M059J (cell line): Measurements from ENCODE around the gene FOXP1. TPM values are rescaled to one million over a fixed set of nuclear protein-coding genes. Genes with fewer than 3 reads are reported as not detected.

ENCODE experiments used
- DNase-seq: peaks from one replicate; pipeline ENCODE4 v3.0.0-alpha.2; 2012; ENCODE audit warnings: low read depth
- total RNA-seq: library from RNA; depleted of rRNA; stranded (reverse); fragments of >200 nt; shearing (Covaris generic); gene quantifications from 2 replicates; pipeline ENCODE4 v1.2.3, GENCODE V29; 2014

FOXP1 gene
- total RNA-seq, 1 experiment from 2014 or later = 19.2 TPM

- DNase-seq = no peak
These were observed 365.8 kb downstream of the FOXP1 start for GRCh38 chr3:71217640-71218222.

- no peak for DNase-seq
These were observed 368.2 kb downstream of the FOXP1 start for GRCh38 chr3:71215351-71215750.

GRCh38 chr3:71214797-71215196 is 368.7 kb downstream of the FOXP1 start:
- no peak for DNase-seq

DNA sequence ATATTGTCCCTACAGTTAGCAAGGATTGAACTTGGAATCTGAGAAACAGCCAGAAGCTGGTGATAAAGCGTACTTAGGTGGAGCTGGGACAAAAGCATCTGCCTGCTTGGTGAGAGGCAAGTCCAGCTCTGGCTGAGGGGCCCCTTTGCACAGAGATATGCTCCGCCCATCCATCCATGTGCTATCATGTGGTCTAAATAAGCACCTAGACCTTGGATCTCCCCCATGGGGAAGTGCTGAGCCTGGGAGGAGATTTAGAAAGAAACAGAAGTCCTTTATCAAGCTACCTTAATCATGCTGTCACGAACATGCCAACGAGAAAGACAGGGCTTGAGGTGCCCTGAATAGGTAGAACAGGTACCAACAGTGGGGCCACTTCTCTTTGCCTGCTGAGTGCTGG is 369.5 kb downstream of the FOXP1 start:
- no peak for DNase-seq

- DNase-seq = no peak
These were observed 372.4 kb downstream of the FOXP1 start for GRCh38 chr3:71211083-71211482.

DNA sequence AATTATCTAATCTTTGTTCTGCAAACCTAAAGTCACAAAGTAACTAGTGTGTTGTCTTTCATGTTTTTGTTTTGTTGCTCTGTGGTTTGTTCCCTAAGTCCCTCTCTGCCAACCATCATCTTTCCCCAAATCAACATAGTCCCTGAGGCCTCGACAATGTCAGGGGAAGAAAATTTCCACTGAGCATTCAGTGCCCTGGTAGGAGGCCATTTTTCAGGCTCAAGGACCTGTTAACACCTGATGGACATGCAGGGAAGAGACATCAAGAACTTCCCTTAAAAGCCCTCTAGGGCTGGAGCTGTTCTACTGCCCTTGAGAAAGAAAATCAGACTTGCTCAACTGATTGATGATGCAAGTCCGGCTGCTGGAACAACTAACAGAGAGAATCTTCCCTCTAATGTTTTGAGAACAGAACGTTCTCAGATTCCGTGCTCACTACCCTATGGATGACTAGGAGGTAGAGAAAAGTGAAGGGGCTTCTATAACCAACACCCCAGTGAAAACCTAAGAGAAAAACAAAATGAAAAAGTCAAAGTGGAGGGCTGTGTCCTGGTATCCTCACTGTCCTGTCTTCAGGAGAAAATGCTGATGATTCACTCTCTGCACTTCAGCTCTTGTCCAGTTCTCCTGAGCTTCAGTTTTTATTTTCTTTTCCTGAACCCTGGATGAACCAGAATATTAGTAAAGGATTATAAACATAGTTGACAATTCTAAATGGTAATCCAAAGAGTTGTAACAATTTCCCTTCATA is 373.1 kb downstream of the FOXP1 start:
- DNase-seq = no peak

GRCh38 chr3:71208211-71209095 is 375.1 kb downstream of the FOXP1 start:
- DNase-seq = peak; percentile 45

DNA sequence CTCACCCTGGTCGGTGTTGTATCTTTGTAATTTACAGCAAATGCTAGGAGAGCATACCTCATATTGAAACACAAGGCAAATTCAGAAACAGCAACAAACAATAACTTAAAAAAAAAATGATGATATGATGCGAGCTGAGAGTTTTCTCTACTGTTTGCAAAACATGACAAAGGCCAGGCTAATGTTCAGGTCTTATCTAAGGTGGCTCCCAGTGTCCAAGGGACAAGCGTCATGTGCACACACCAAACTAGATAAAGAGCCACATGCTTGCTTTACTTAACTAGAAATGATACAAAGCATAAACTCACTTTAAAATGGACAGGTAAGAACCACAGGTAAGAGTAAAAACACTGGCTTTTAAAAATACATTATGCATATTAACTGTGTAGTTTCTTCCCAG is 375.9 kb downstream of the FOXP1 start:
- no peak for DNase-seq

- DNase-seq = no peak
These were observed 377.0 kb downstream of the FOXP1 start for GRCh38 chr3:71206305-71207165.

DNA sequence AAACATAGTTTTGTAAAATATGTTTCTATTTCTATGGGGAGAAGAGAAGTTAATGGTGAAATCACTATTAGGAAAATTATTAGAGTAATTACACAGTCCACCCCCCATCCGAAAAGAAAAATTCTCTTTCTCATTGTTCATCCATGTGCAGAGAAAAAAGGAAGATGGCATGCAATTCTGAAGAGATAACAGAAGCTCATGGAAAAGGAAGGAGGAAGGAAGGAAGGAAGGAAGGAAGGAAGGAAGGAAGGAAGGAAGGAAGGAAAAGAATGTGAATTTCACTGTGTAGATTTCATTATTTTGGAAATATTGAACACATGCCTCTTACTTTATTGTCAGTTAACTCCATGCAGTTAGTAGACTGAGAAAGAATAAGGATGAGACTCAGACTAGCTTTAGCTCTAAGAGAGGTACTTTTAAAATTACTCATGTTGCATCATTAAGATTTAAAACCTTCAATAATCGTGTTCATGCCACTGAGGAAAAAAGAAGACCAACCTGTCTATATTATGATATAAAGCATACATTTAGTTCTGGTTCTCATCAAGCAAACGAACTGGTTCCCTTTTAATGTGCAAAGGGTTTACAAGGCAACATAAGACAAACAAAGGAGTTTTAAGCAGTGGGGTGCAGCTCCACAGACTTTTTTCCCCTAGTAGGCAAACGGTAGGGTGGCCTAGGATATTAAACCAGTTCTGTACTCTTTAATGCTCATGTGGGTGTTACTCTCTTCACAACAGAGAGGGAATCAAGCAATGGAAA is 379.6 kb downstream of the FOXP1 start:
- DNase-seq = no peak

DNA sequence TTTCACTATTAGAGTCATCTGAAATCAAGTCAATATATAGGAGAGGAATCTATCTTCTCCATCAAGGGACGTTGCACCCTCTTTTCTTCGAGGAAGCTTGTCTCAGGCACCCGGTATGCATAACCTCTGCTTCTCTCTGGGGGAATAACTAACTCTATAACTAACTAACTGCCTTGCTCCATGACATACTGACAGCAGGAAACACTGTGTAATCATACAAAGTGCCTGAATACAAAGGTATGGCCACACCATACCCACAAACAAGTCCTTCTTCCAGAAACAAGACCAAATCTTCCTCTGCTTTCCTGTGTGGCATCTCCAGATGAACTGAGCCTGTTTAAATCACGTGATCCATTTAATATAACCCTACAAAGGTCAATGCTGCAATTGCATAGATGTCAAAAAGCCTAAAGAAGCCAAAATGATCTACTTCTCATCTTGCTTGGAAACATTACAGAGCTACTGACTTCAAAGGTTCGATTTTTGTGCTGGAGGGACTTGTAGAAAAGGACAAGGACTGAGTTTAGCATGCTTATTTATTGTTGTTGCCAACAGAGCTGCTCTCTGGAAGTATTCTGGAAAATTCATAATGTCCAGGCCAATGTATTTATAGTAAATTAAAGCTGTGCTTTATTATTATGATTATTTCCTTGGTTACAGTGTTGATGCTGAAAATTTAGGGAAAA is 380.5 kb downstream of the FOXP1 start:
- DNase-seq = no peak

GRCh38 chr3:71201939-71202338 is 381.6 kb downstream of the FOXP1 start:
- peak; percentile 14 for DNase-seq

DNA sequence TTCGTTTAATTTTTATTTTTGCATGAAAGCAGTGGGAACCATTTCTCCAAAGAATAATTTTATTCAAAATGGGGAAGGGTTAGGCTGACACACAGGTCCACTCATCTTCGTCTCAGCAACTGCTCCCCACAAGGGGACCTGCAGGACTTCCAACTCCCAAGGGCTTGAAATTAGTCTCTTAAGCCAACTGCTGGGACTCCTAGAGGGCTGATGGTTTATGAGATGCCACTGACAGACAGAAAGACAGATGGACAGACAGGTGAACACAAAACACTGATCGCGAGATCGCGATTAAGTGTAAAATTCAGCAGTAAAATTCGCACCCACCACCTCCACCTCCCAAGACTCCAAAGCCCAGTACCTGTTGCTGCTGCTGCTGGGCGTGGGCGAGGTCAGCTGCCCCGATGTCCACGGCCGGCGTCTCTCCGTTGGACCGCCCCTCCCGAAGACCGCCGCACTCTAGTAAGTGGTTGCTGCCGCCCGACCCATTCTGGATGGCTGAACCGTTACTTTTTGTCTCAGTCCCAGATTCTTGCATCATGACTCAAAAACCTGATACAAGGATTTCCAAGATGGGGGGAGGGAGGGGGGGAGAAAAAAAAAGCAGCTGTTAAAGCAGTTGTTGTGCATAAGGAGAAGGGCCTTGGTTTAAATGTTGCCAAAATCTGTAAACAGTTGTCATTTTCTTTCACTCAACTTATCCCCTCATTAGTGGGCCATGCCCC is 385.5 kb downstream of the FOXP1 start:
- no peak for DNase-seq

DNA sequence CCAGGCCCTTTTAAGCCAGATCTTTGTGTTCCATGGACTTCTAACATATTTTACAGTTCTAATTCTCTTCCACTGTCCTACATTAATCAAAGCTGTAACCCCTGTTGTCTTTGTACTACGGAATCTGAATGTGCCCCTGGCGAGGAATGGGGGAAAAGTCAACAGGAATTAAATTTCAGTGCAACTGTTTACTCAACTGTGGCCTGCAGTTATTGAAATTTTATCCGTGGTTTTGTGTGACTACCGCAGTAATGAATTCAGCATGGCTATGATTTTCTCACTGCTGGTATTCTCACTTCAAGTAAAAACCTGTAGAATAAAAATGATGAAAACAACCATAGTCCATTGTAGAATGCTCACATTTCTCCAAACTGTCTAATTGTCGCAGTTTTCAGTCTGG is 388.0 kb downstream of the FOXP1 start:
- DNase-seq = peak; percentile 67

DNA sequence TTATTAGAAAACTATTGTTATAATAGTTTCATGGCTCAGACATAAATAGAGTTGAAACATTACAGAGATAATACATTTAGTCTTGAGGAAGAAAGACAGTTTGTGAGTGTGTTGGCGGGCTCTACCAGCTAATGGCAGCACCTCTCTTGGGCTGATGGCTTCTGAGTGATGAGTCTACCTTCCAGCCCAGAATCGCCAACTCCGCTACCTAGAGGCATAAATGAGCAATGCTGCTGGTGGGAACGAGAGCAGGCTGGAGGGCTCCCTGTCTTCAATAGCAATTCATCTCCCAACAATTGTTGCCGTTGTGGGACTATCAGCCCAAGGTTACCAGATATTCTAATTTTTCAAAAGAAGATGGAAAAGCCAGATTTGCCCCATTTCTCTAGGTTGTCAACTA is 388.7 kb downstream of the FOXP1 start:
- DNase-seq = no peak

- DNase-seq = no peak
These were observed 392.5 kb downstream of the FOXP1 start for GRCh38 chr3:71191031-71191482.

- DNase-seq = peak; percentile 34
These were observed 394.0 kb downstream of the FOXP1 start for GRCh38 chr3:71189480-71189879.

GRCh38 chr3:71187715-71188114 is 395.8 kb downstream of the FOXP1 start:
- DNase-seq = no peak

DNA sequence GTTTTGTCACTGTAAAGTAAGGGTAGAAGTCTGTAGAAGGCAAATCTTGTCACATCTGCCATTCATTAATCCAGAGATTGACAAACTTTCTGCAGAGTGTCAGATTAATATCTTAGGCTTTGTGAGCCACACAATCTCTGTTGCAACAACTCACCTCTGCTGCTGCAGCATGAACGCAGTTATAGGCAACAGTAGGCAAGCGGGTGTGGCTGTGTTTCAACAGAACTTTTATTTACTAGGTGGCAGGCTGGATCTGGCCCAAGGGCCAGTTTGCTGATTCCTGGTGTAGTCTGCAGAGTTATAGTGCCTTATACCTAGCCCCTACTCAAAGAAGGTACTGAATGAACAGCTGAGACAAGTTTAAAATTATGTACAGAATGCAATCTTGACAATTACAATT is 396.7 kb downstream of the FOXP1 start:
- no peak for DNase-seq
